Measurements from ENCODE around the gene HS3ST4. TPM values are rescaled to one million over a fixed set of nuclear protein-coding genes. Genes with fewer than 3 reads are reported as not detected.
"Not testable (repeated sequence)": the region's sequence is repeated elsewhere in the genome, so short reads cannot be mapped to it uniquely, and the experiment has no call there.

Gene HS3ST4
- total RNA-seq, 2 donors from 2014 or later: not detected

- TF ChIP-seq, protein P1, sequence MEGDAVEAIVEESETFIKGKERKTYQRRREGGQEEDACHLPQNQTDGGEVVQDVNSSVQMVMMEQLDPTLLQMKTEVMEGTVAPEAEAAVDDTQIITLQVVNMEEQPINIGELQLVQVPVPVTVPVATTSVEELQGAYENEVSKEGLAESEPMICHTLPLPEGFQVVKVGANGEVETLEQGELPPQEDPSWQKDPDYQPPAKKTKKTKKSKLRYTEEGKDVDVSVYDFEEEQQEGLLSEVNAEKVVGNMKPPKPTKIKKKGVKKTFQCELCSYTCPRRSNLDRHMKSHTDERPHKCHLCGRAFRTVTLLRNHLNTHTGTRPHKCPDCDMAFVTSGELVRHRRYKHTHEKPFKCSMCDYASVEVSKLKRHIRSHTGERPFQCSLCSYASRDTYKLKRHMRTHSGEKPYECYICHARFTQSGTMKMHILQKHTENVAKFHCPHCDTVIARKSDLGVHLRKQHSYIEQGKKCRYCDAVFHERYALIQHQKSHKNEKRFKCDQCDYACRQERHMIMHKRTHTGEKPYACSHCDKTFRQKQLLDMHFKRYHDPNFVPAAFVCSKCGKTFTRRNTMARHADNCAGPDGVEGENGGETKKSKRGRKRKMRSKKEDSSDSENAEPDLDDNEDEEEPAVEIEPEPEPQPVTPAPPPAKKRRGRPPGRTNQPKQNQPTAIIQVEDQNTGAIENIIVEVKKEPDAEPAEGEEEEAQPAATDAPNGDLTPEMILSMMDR (IDR thresholded peaks at IDR 0.05): no peak
- intact Hi-C loops (cut with DNase I): no loop called here
These were observed 58.9 kb downstream of the HS3ST4 start for GRCh38 chr16:25750488-25751216.

GRCh38 chr16:25751230-25751835, 59.6 kb downstream of the HS3ST4 start:
- H3K27ac ChIP-seq: no peak overlapping the region
- H3K9ac ChIP-seq (ENCODE audit: low read depth in 2 of 2, low read length in 2 of 2): no peak overlapping the region
- no peak overlapping the region for H3K4me3 ChIP-seq
- no peak for DNase-seq
- no peaks in the 10 kb centered on the region for H3K36me3 ChIP-seq
- intact Hi-C loops (cut with DNase I): no loop called here
- TF ChIP-seq, protein P1 (IDR thresholded peaks at IDR 0.05): no peak
- H3K4me1 ChIP-seq: no peaks in the 10 kb centered on the region
- H3K9me3 ChIP-seq: no peaks in the 10 kb centered on the region
- no peaks in the 10 kb centered on the region for H3K27me3 ChIP-seq

More at GRCh38 chr16:25750488-25751216, 58.9 kb downstream of the HS3ST4 start:
- Histone ChIP-seq H3K9me3 (no peaks in the 10 kb centered on the region), H3K4me3 (no peak overlapping the region), H3K36me3 (no peaks in the 10 kb centered on the region), H3K27ac (no peak overlapping the region), H3K9ac (ENCODE audit: low read depth in 2 of 2, low read length in 2 of 2) (no peak overlapping the region), H3K4me1 (no peaks in the 10 kb centered on the region), H3K27me3 (no peaks in the 10 kb centered on the region)
- no peak for DNase-seq

DNA sequence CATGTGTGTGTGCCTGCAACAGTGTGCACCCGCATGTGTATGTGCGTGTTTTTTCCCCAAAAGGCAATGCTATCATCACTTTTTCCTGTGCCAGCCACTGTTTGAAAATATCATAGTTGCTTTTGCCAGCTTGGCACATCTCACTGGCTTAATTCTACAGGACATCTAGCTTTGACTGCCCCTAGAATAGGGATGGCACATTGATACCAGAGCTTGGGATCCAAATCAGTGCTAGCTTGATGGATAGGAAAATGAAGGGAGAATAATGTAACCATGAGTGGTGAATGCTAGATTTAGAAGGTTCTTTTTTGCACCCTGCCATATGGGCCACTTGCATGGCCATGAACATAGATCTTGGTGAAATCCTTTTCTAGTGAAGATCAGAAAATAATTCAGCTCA, 72.7 kb downstream of the HS3ST4 start:
- Histone ChIP-seq H3K9ac (ENCODE audit: low read depth in 2 of 2, low read length in 2 of 2) (no peak overlapping the region), H3K4me1 (no peaks in the 10 kb centered on the region), H3K27ac (no peak overlapping the region), H3K4me3 (no peak overlapping the region), H3K36me3 (no peaks in the 10 kb centered on the region), H3K27me3 (no peaks in the 10 kb centered on the region), H3K9me3 (no peaks in the 10 kb centered on the region)
- intact Hi-C loops (cut with DNase I): no loop called here
- no peak for DNase-seq
- TF ChIP-seq, protein P1 (IDR thresholded peaks at IDR 0.05): no peak

DNA sequence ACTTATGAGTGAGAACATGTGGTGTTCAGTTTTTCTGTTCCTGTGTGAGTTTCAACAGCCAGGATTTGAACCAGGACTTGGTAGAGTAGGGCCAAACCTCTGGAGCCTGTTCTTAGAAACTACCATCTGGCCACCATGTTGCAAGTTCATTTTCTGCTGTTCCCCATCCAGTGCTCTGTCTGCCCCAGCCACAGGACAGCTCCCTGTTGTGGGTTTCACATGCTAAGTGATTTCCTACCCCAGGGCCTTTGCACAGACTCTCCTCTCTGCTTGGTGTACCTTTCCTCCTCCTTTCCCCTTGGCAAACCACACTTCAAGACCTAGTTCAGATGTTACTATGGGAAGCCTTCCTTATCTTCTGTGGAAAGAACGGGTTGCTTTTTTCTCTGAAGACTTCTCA, 79.5 kb downstream of the HS3ST4 start:
- H3K4me1 ChIP-seq: no peaks in the 10 kb centered on the region
- H3K9me3 ChIP-seq: no peaks in the 10 kb centered on the region
- H3K9ac ChIP-seq (ENCODE audit: low read depth in 2 of 2, low read length in 2 of 2): no peak overlapping the region
- no peak overlapping the region for H3K27ac ChIP-seq
- H3K27me3 ChIP-seq: no peaks in the 10 kb centered on the region
- DNase-seq: no peak
- intact Hi-C loops (cut with DNase I): no loop called here
- H3K36me3 ChIP-seq: no peaks in the 10 kb centered on the region
- TF ChIP-seq, protein P1 (IDR thresholded peaks at IDR 0.05): no peak
- H3K4me3 ChIP-seq: no peak overlapping the region

- no peak for DNase-seq
- no peaks in the 10 kb centered on the region for H3K36me3 ChIP-seq
- no peaks in the 10 kb centered on the region for H3K27me3 ChIP-seq
- intact Hi-C loops (cut with DNase I): no loop called here
- no peak overlapping the region for H3K9ac ChIP-seq (ENCODE audit: low read depth in 2 of 2, low read length in 2 of 2)
- TF ChIP-seq, protein P1 (IDR thresholded peaks at IDR 0.05): no peak
- no peak overlapping the region for H3K4me3 ChIP-seq
- no peaks in the 10 kb centered on the region for H3K9me3 ChIP-seq
- H3K27ac ChIP-seq: no peak overlapping the region
- no peaks in the 10 kb centered on the region for H3K4me1 ChIP-seq
These were observed 80.2 kb downstream of the HS3ST4 start for GRCh38 chr16:25771812-25772568.

DNA sequence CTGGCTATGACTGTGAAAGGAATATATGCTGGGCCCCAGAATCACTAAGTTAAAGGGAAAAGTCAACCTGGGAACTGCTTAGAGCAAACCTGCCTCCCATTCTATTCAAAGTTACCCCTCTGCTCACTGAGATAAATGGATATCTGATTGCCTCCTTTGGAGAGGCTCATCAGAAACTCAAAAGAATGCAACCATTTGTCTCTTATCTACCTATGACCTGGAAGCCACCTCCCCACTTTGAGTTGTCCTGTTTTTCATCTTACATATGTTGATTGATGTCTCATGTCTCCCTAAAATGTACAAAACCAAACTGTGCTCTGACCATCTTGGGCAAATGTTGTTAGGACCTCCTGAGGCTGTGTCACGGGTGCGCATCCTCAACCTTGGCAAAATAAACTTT, 84.5 kb downstream of the HS3ST4 start:
- H3K4me3 ChIP-seq; H3K9ac ChIP-seq (ENCODE audit: low read depth in 2 of 2, low read length in 2 of 2); H3K9me3 ChIP-seq; H3K4me1 ChIP-seq; H3K27me3 ChIP-seq; DNase-seq; intact Hi-C loops (cut with DNase I); H3K36me3 ChIP-seq; H3K27ac ChIP-seq: not testable (repeated sequence)
